Measurements from ENCODE around the gene TXNDC12.
"Not testable (repeated sequence)": the region's sequence is repeated elsewhere in the genome, so short reads cannot be mapped to it uniquely, and the experiment has no call there.

The TXNDC12 gene

GRCh38 chr1:52055066-52055865 is at the start of gene TXNDC12:
Gene TXNDC12 (minus strand): TSS chr1:52055191. CDS start chr1:52055096, 95 bp downstream.
- DNase-seq = peak; percentile 97
- in situ Hi-C loops (cut with MboI; ENCODE audit: low pct_unique_long_range_greater_than_20kb, low sequenced_read_pairs) = no loop called here

- in situ Hi-C loops (cut with MboI; ENCODE audit: low pct_unique_long_range_greater_than_20kb, low sequenced_read_pairs) = no loop called here
- DNase-seq = no peak
These were observed 47.5 kb upstream of the TXNDC12 start for GRCh38 chr1:52102336-52103013.

GRCh38 chr1:52098139-52098871 is 43.3 kb upstream of the TXNDC12 start:
- in situ Hi-C loops (cut with MboI; ENCODE audit: low pct_unique_long_range_greater_than_20kb, low sequenced_read_pairs) = no loop called here
- DNase-seq = no peak

GRCh38 chr1:52096216-52096615 is 41.2 kb upstream of the TXNDC12 start:
- no peak for DNase-seq
- in situ Hi-C loops (cut with MboI; ENCODE audit: low pct_unique_long_range_greater_than_20kb, low sequenced_read_pairs) = no loop called here

- in situ Hi-C loops (cut with MboI; ENCODE audit: low pct_unique_long_range_greater_than_20kb, low sequenced_read_pairs); DNase-seq: not testable (repeated sequence)
These were observed 39.3 kb upstream of the TXNDC12 start for GRCh38 chr1:52094300-52094699.

GRCh38 chr1:52087892-52088291 is 32.9 kb upstream of the TXNDC12 start:
- in situ Hi-C loops (cut with MboI; ENCODE audit: low pct_unique_long_range_greater_than_20kb, low sequenced_read_pairs); DNase-seq: not testable (repeated sequence)

GRCh38 chr1:52080014-52080415 is 25.0 kb upstream of the TXNDC12 start:
- in situ Hi-C loops (cut with MboI; ENCODE audit: low pct_unique_long_range_greater_than_20kb, low sequenced_read_pairs) = no loop called here

GRCh38 chr1:52077277-52077676 is 22.3 kb upstream of the TXNDC12 start:
- in situ Hi-C loops (cut with MboI; ENCODE audit: low pct_unique_long_range_greater_than_20kb, low sequenced_read_pairs); DNase-seq: not testable (repeated sequence)

More at GRCh38 chr1:52080014-52080415, 25.0 kb upstream of the TXNDC12 start:
- no peak for DNase-seq

GRCh38 chr1:52072291-52072690 is 17.3 kb upstream of the TXNDC12 start:
- no peak for DNase-seq
- in situ Hi-C loops (cut with MboI; ENCODE audit: low pct_unique_long_range_greater_than_20kb, low sequenced_read_pairs) = no loop called here

GRCh38 chr1:52070704-52071103 is 15.7 kb upstream of the TXNDC12 start:
- in situ Hi-C loops (cut with MboI; ENCODE audit: low pct_unique_long_range_greater_than_20kb, low sequenced_read_pairs) = no loop called here

GRCh38 chr1:52063192-52063591 is 8.2 kb upstream of the TXNDC12 start:
- no peak for DNase-seq
- in situ Hi-C loops (cut with MboI; ENCODE audit: low pct_unique_long_range_greater_than_20kb, low sequenced_read_pairs) = no loop called here

More at GRCh38 chr1:52070704-52071103, 15.7 kb upstream of the TXNDC12 start:
- no peak for DNase-seq

GRCh38 chr1:52060822-52061221 is 5.8 kb upstream of the TXNDC12 start:
- in situ Hi-C loops (cut with MboI; ENCODE audit: low pct_unique_long_range_greater_than_20kb, low sequenced_read_pairs) = no loop called here
- DNase-seq = no peak

- in situ Hi-C loops (cut with MboI; ENCODE audit: low pct_unique_long_range_greater_than_20kb, low sequenced_read_pairs) = no loop called here
- DNase-seq = no peak
These were observed 4.9 kb upstream of the TXNDC12 start for GRCh38 chr1:52059888-52060287.

- DNase-seq = no peak
- in situ Hi-C loops (cut with MboI; ENCODE audit: low pct_unique_long_range_greater_than_20kb, low sequenced_read_pairs) = no loop called here
These were observed 4.3 kb upstream of the TXNDC12 start for GRCh38 chr1:52059321-52059720.

GRCh38 chr1:52057876-52058415 is 3.0 kb upstream of the TXNDC12 start:
- in situ Hi-C loops (cut with MboI; ENCODE audit: low pct_unique_long_range_greater_than_20kb, low sequenced_read_pairs) = no loop called here
- no peak for DNase-seq

GRCh38 chr1:52057255-52057654 is 2.3 kb upstream of the TXNDC12 start:
- in situ Hi-C loops (cut with MboI; ENCODE audit: low pct_unique_long_range_greater_than_20kb, low sequenced_read_pairs) = no loop called here
- DNase-seq = peak; percentile 30

GRCh38 chr1:52056937-52057231 is 1.9 kb upstream of the TXNDC12 start:
- in situ Hi-C loops (cut with MboI; ENCODE audit: low pct_unique_long_range_greater_than_20kb, low sequenced_read_pairs) = no loop called here
- DNase-seq = no peak

GRCh38 chr1:52056163-52056936 is 1.4 kb upstream of the TXNDC12 start, which contains the start of gene BTF3L4:
Gene BTF3L4 (plus strand): TSS chr1:52056295. CDS start chr1:52059848, 3,553 bp downstream.
- in situ Hi-C loops (cut with MboI; ENCODE audit: low pct_unique_long_range_greater_than_20kb, low sequenced_read_pairs) = no loop called here
- DNase-seq = peak; percentile 96

GRCh38 chr1:52055866-52056162 is 823 bp upstream of the TXNDC12 start:
- in situ Hi-C loops (cut with MboI; ENCODE audit: low pct_unique_long_range_greater_than_20kb, low sequenced_read_pairs) = no loop called here

More at GRCh38 chr1:52055866-52056162, 823 bp upstream of the TXNDC12 start:
- no peak for DNase-seq
